ENCODE data around the gene MGAT2.
"Not testable (repeated sequence)": the region's sequence is repeated elsewhere in the genome, so short reads cannot be mapped to it uniquely, and the experiment has no call there.

GRCh38 chr14:49657500-49657899 is 36.9 kb downstream of the MGAT2 start:
- TF ChIP-seq, protein P1, sequence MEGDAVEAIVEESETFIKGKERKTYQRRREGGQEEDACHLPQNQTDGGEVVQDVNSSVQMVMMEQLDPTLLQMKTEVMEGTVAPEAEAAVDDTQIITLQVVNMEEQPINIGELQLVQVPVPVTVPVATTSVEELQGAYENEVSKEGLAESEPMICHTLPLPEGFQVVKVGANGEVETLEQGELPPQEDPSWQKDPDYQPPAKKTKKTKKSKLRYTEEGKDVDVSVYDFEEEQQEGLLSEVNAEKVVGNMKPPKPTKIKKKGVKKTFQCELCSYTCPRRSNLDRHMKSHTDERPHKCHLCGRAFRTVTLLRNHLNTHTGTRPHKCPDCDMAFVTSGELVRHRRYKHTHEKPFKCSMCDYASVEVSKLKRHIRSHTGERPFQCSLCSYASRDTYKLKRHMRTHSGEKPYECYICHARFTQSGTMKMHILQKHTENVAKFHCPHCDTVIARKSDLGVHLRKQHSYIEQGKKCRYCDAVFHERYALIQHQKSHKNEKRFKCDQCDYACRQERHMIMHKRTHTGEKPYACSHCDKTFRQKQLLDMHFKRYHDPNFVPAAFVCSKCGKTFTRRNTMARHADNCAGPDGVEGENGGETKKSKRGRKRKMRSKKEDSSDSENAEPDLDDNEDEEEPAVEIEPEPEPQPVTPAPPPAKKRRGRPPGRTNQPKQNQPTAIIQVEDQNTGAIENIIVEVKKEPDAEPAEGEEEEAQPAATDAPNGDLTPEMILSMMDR (IDR thresholded peaks at IDR 0.05) = not testable (repeated sequence)
- TF ChIP-seq POLR2A (IDR thresholded peaks at IDR 0.05); POLR2AphosphoS5 (IDR thresholded peaks at IDR 0.05; ENCODE audit: insufficient read depth in 1 of 2, low read depth in 1 of 2): not testable (repeated sequence)
